HUES6 (cell line): ENCODE measurements around the gene BCL11A.

ENCODE experiments used
- H3K27ac ChIP-seq: 2 replicates; pipeline ENCODE4 v1.7.0; 2013; ENCODE audit warnings: low read depth, mild to moderate bottlenecking, low read length, inconsistent platforms
- H3K27me3 ChIP-seq: 2 replicates; pipeline ENCODE4 v1.6.1; 2013; ENCODE audit warnings: low read length; ENCODE audit not compliant: control insufficient read depth, insufficient read depth
- H3K36me3 ChIP-seq: 2 replicates; pipeline ENCODE4 v1.6.1; 2013; ENCODE audit warnings: low read length; ENCODE audit not compliant: control insufficient read depth, insufficient read depth
- H3K4me1 ChIP-seq: 2 replicates; pipeline ENCODE4 v1.6.1; 2013; ENCODE audit warnings: low read length; ENCODE audit not compliant: control insufficient read depth, insufficient read depth
- H3K4me3 ChIP-seq: 2 replicates; pipeline ENCODE4 v1.5.1; 2013; ENCODE audit warnings: low read depth, low read length
- H3K9ac ChIP-seq: one replicate; pipeline ENCODE4 v1.6.1; 2013; ENCODE audit warnings: mild to moderate bottlenecking, low read length
- H3K9me3 ChIP-seq: 2 replicates; pipeline ENCODE4 v1.6.1; 2013; ENCODE audit warnings: low read depth, low read length; ENCODE audit not compliant: control insufficient read depth, insufficient read depth

The BCL11A gene

GRCh38 chr2:60524874-60525273 lies 28.6 kb downstream of the BCL11A start:
- H3K27me3 ChIP-seq = no peaks in the 10 kb centered on the region

DNA sequence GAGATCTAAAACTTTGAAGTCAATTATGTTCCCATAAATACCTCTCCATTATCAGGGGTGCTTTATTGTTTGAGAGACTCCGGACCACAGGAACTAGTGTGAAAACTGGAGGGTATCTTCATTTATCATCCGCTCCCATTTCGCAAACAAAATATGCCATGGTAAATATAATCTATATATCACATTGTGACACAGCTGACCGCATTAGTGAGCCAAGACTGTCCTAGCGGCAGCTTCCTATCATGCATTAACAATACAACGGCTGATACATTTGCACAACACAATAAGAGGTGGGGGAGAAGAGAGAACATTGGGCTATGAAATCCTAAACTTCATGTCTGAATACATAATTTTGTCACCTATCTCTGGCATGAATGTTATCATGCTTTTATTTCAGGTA lies 29.5 kb downstream of the BCL11A start:
- Histone ChIP-seq H3K27ac (no peak overlapping the region), H3K27me3 (no peaks in the 10 kb centered on the region), H3K9me3 (no peaks in the 10 kb centered on the region), H3K4me1 (peaks cover 76% of the 10 kb centered on the region), H3K36me3 (peaks cover 15% of the 10 kb centered on the region), H3K4me3 (no peak overlapping the region), H3K9ac (no peak overlapping the region)

More at GRCh38 chr2:60524874-60525273, 28.6 kb downstream of the BCL11A start:
- no peaks in the 10 kb centered on the region for H3K9me3 ChIP-seq
- H3K4me1 ChIP-seq = peaks cover 76% of the 10 kb centered on the region
- H3K4me3 ChIP-seq = no peak overlapping the region
- H3K27ac ChIP-seq = no peak overlapping the region
- H3K9ac ChIP-seq = no peak overlapping the region
- peaks cover 15% of the 10 kb centered on the region for H3K36me3 ChIP-seq

DNA sequence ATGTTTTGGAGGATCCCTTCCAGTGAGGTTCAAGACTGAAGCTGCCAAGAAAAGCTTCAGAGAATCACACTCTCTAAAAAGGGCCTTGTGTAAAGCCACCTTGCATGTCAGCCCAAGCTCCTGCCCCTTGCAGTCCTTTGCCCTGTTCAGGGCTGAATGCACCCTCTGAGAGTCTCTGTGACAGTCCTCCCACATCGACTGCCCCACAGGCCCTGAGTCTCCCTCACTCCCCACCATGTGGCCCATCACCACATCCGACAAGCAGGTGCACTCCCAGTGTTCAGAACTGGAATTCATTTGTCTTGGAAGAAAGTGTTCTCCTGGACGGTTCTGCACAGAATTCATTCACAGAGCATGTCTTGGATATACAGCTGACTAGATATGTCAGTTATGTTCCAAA lies 31.0 kb downstream of the BCL11A start:
- Histone ChIP-seq H3K4me3 (no peak overlapping the region), H3K36me3 (peaks cover 16% of the 10 kb centered on the region), H3K4me1 (peaks cover 76% of the 10 kb centered on the region), H3K27ac (no peak overlapping the region), H3K9me3 (no peaks in the 10 kb centered on the region), H3K9ac (no peak overlapping the region), H3K27me3 (no peaks in the 10 kb centered on the region)

GRCh38 chr2:60521626-60522025 lies 31.8 kb downstream of the BCL11A start:
- Histone ChIP-seq H3K9me3 (no peaks in the 10 kb centered on the region), H3K27ac (no peak overlapping the region; the same call in 1 of the 2 replicates), H3K36me3 (peaks cover 12% of the 10 kb centered on the region; the same call in 1 of the 2 replicates), H3K27me3 (no peaks in the 10 kb centered on the region), H3K9ac (no peak overlapping the region), H3K4me1 (peaks cover 78% of the 10 kb centered on the region), H3K4me3 (no peak overlapping the region)

GRCh38 chr2:60520917-60521539 lies 32.4 kb downstream of the BCL11A start:
- H3K36me3 ChIP-seq = peaks cover 10% of the 10 kb centered on the region; the same call in 1 of the 2 replicates
- H3K4me3 ChIP-seq = peak overlapping the region; percentile 39
- peak overlapping the region; percentile 70; the same call in 1 of the 2 replicates for H3K27ac ChIP-seq
- peak overlapping the region; percentile 54 for H3K9ac ChIP-seq
- H3K9me3 ChIP-seq = no peaks in the 10 kb centered on the region
- peaks cover 81% of the 10 kb centered on the region for H3K4me1 ChIP-seq
- H3K27me3 ChIP-seq = no peaks in the 10 kb centered on the region

DNA sequence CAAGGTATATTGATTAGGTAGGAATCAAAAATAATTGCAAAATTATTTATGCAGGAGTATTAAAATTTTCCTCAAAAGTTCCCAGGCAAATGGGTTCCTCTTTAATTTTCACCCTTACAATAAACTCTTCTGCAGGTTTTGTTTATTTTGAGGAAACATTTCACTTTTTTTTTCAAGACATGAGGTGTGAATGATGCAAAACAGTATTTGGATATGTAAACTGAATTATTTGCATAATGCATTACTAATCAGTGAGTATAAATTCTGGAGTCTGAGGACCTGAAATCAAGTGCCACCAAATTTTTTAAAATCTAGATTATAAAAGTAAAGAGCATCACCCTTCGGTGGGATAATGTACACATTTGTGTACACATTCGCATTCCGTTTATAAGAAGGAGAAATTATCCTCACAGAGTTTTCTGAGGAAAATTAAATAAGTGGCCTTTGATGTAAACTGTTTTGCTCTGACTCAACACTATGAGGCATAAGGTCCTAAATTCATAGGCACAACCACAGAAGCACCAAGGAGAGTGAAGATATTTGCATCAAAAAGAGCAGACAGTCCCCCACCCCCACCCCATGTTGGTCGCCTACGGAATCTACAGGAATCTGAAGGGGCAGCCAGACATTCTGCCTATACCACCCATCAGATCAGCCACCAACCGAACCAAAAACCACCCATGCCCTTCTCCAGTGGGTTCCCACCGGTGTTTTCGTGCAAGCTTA lies 33.1 kb downstream of the BCL11A start:
- Histone ChIP-seq H3K27me3 (no peaks in the 10 kb centered on the region), H3K36me3 (peaks cover 10% of the 10 kb centered on the region; the same call in 1 of the 2 replicates), H3K9ac (peak overlapping the region; percentile 54), H3K4me3 (peak overlapping the region; percentile 39), H3K9me3 (no peaks in the 10 kb centered on the region), H3K27ac (peak overlapping the region; percentile 76; the same call in 1 of the 2 replicates), H3K4me1 (peaks cover 89% of the 10 kb centered on the region)

- H3K27ac ChIP-seq = peak overlapping the region; percentile 76; the same call in 1 of the 2 replicates
- H3K4me3 ChIP-seq = 0 out of 2 replicates have a peak overlapping the region, but pooled peaks have one; percentile 33
Measured at GRCh38 chr2:60519231-60519863, 34.1 kb downstream of the BCL11A start.

GRCh38 chr2:60518567-60518966 lies 34.9 kb downstream of the BCL11A start:
- H3K9me3 ChIP-seq = no peaks in the 10 kb centered on the region
- peaks cover 10% of the 10 kb centered on the region; the same call in 1 of the 2 replicates for H3K36me3 ChIP-seq

More at GRCh38 chr2:60519231-60519863, 34.1 kb downstream of the BCL11A start:
- Histone ChIP-seq H3K4me1 (peaks cover 90% of the 10 kb centered on the region), H3K9me3 (no peaks in the 10 kb centered on the region), H3K27me3 (no peaks in the 10 kb centered on the region), H3K9ac (no peak overlapping the region), H3K36me3 (peaks cover 10% of the 10 kb centered on the region; the same call in 1 of the 2 replicates)

GRCh38 chr2:60517446-60517845 lies 36.0 kb downstream of the BCL11A start:
- H3K9me3 ChIP-seq = no peaks in the 10 kb centered on the region
- no peak overlapping the region for H3K27ac ChIP-seq
- H3K27me3 ChIP-seq = no peaks in the 10 kb centered on the region
- H3K4me1 ChIP-seq = peaks cover 93% of the 10 kb centered on the region
- H3K36me3 ChIP-seq = peaks cover 8% of the 10 kb centered on the region; the same call in 1 of the 2 replicates
- no peak overlapping the region for H3K4me3 ChIP-seq
- no peak overlapping the region for H3K9ac ChIP-seq

More at GRCh38 chr2:60518567-60518966, 34.9 kb downstream of the BCL11A start:
- H3K27ac ChIP-seq = 0 out of 2 replicates have a peak overlapping the region, but pooled peaks have one; percentile 0
- no peak overlapping the region; the same call in 1 of the 2 replicates for H3K4me3 ChIP-seq
- H3K4me1 ChIP-seq = peaks cover 89% of the 10 kb centered on the region
- H3K27me3 ChIP-seq = no peaks in the 10 kb centered on the region
- H3K9ac ChIP-seq = no peak overlapping the region

DNA sequence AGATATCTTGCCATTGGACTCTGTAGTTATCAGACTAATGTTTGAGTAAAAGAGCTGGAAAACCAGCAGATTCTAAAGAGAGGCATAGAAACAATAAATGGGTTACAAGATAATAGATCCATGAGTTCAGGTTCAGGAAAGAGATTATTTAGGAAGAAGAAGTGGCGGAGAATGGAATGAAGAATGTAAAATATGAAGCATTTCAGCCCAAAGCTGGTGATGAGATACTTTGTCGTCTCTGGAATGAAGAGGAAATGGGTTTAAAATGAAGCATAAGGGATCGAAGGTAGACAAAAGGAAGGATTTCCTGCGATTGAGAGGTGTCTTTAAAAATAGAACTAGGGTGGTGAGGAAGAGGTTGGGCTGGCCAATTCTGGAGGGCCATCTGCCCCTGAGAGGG lies 36.6 kb downstream of the BCL11A start:
- Histone ChIP-seq H3K9ac (no peak overlapping the region), H3K27ac (no peak overlapping the region), H3K27me3 (no peaks in the 10 kb centered on the region), H3K9me3 (no peaks in the 10 kb centered on the region), H3K4me3 (no peak overlapping the region), H3K36me3 (peaks cover 8% of the 10 kb centered on the region; the same call in 1 of the 2 replicates), H3K4me1 (peaks cover 93% of the 10 kb centered on the region)
